Heart right ventricle (tissue), 16 donors: ENCODE results near the gene PRKN. TPM values are rescaled to one million over a fixed set of nuclear protein-coding genes. Genes with fewer than 3 reads are reported as not detected.

ENCODE experiments used
- ATAC-seq, 8 donors: fragments of 200-7000 bp; cut with Tn5 transposase; one replicate each; pipeline ENCODE4 v1.9.1; 2020; ENCODE audit warnings: mild to moderate bottlenecking in 8 of 8, moderate library complexity in 8 of 8, moderate number of reproducible peaks in 1 of 8
- DNase-seq, 2 donors: peaks; one replicate each; pipeline ENCODE4 v3.0.0-alpha.2; 2020
- H3K27ac ChIP-seq, 10 donors: fragments of 200-600 bp; sonication (generic) in 2 of 10; one replicate each; pipeline versions ENCODE4 v1.5.0 to v1.8.0; 2020 to 2022; ENCODE audit warnings: mild to moderate bottlenecking in 3 of 10
- H3K27me3 ChIP-seq, 7 donors: fragments of 200-600 bp; one replicate each; pipeline ENCODE4 v1.8.0; 2021 to 2022; ENCODE audit warnings: mild to moderate bottlenecking in 2 of 7
- H3K36me3 ChIP-seq, 9 donors: fragments of 200-600 bp; sonication (generic) in 1 of 9; one replicate each; pipeline versions ENCODE4 v1.5.0 to v1.8.0; 2020 to 2022; ENCODE audit warnings: mild to moderate bottlenecking in 2 of 9
- H3K4me1 ChIP-seq, 9 donors: fragments of 200-600 bp; sonication (generic) in 1 of 9; one replicate each; pipeline versions ENCODE4 v1.5.0 to v1.8.0; 2020 to 2022; ENCODE audit warnings: mild to moderate bottlenecking in 4 of 9
- H3K4me3 ChIP-seq, 10 donors: fragments of 200-600 bp; sonication (generic) in 2 of 10; one replicate each; pipeline versions ENCODE4 v1.5.0 to v1.8.0; 2020 to 2022; ENCODE audit warnings: mild to moderate bottlenecking in 7 of 10, moderate library complexity in 2 of 10
- H3K9me3 ChIP-seq, 11 donors: fragments of 200-600 bp in 10 of 11; sonication (generic) in 2 of 11; one replicate each; pipeline versions ENCODE4 v1.5.0 to v1.8.0; 2013 to 2022; ENCODE audit warnings: mild to moderate bottlenecking in 2 of 11, control low read depth in 1 of 11, moderate library complexity in 1 of 11
- WGBS, 2 donors: extraction: QIAGEN DNeasy Blood & Tissue Kit; methylation state at CpG; one replicate each; pipeline ENCODE4 v1.1.7; 2013; ENCODE audit warnings: inconsistent platforms in 1 of 2; 5-methylcytosine and 5-hydroxymethylcytosine counted together
- intact Hi-C, 10 donors: fragments of 100-400 bp; cut with DNase I; formaldehyde crosslinking; loops; one replicate each; pipeline versions ENCODE4 v1.11.1 to v1.14.2; 2022
- polyA plus RNA-seq, 2 donors: library from polyadenylated mRNA; stranded (reverse); fragments of 200-250 nt; gene quantifications; one replicate each; pipeline ENCODE4 v1.2.3, GENCODE V29; 2013
- total RNA-seq, 10 donors: library from RNA; stranded (reverse); fragmentation: NEBNext Ultra II Directional in 3 of 10; extraction: Animal tissue kit (Norgen Biotek cat#: 25700) in 3 of 10; gene quantifications; one replicate each; pipeline versions ENCODE4 v1.2.1 to v1.2.4, GENCODE V29; 2021 to 2023
- TF ChIP-seq, protein P1 (sequence below), 9 donors: fragments of 200-600 bp; sonication (generic) in 2 of 9; IDR thresholded peaks; one replicate each; pipeline versions ENCODE4 v1.5.0 to v1.8.0; 2021 to 2022; ENCODE audit warnings: antibody characterized with exemption in 9 of 9, mild to moderate bottlenecking in 5 of 9, moderate library complexity in 1 of 9
- donor health status: Arrhythmogenic right ventricular cardiomyopathy.
- donor health status: ischemic (EF 13 %, LVEDD 7.1; RV severe dilation, severe dysfunction).
- donor health status: healthy with polysubstance abuse.
- donor health status: DM: no; HTN: yes; CAD: no.
- donor health status: DM: no; HTN: no; CAD: no.
- donor health status: ischemic (EF 25% LVEDD 6.9; RV normal size, moderate dysfunction).
- donor health status: ischemic (EF 25% LVEDD 5.7; RV mildly dilated, moderate dysfunction).
- donor health status: healthy.
- donor health status: DM: yes; HTN: yes; CAD: no.
- donor health status: Ischemic cardiomyopathy.
- donor health status: ischemic (EF 35%, LVEDD 5.7; RV mildly dilated, moderate dysfunction).
- donor health status: nonischemic (EF 11% LVEDD 7.7; RV severe dilation, severe dysfunction).
- donor health status: DM: yes; HTN: yes; CAD: no.
- donor health status: PGD.
- donor health status: ischemic (EF 29% LVEDD 5.4; RV normal size, mild dysfunction).
- donor health status: nonischemic (EF 23%, LVEDD 6.1; RV moderate dilation, normal function).

The PRKN gene
- total and polyA plus RNA-seq, 12 donors, result 2.3 to 27.7 (median 26.3) TPM

DNA sequence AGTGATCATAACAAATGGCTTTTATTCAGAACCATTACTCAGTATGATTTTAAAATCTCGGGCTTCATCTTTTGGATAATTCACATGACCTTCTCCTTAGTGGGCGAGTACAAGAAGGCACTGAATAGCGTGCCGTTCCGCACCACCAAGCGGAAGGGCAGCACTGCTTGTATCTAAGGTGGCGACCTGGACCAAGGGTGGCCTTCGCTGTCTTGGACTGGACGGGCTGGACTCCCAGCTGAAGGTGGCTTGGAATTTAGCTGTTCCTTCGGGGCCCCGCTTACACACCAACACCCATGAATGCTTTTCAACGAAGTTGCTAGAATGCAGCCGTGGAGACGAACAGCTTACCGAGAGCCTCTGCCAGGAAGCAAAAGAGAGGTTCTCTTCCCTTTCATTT, 1285.1 kb downstream of the PRKN start:
- H3K36me3 ChIP-seq, result no peaks in the 10 kb centered on the region
- no peak overlapping the region for H3K27ac ChIP-seq
- peaks cover 0 to 32% (median 11%) of the 10 kb centered on the region in 9 donors for H3K4me1 ChIP-seq
- no peaks in the 10 kb centered on the region for H3K27me3 ChIP-seq
- TF ChIP-seq, protein P1, sequence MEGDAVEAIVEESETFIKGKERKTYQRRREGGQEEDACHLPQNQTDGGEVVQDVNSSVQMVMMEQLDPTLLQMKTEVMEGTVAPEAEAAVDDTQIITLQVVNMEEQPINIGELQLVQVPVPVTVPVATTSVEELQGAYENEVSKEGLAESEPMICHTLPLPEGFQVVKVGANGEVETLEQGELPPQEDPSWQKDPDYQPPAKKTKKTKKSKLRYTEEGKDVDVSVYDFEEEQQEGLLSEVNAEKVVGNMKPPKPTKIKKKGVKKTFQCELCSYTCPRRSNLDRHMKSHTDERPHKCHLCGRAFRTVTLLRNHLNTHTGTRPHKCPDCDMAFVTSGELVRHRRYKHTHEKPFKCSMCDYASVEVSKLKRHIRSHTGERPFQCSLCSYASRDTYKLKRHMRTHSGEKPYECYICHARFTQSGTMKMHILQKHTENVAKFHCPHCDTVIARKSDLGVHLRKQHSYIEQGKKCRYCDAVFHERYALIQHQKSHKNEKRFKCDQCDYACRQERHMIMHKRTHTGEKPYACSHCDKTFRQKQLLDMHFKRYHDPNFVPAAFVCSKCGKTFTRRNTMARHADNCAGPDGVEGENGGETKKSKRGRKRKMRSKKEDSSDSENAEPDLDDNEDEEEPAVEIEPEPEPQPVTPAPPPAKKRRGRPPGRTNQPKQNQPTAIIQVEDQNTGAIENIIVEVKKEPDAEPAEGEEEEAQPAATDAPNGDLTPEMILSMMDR (IDR thresholded peaks at IDR 0.05), result no peak
- 80 to 86% methylated on average over 15 of the region's 15 CpGs for WGBS, 2 donors
- ATAC-seq (no peak), DNase-seq (no peak)
- H3K9me3 ChIP-seq, result no peaks in the 10 kb centered on the region
- intact Hi-C loops, result loop anchor here in 1 of 10 donors (5.0 kb wide), 1 partner anchor 40 kb away; no protein-coding TSS in a partner anchor
- no peak overlapping the region for H3K4me3 ChIP-seq

DNA sequence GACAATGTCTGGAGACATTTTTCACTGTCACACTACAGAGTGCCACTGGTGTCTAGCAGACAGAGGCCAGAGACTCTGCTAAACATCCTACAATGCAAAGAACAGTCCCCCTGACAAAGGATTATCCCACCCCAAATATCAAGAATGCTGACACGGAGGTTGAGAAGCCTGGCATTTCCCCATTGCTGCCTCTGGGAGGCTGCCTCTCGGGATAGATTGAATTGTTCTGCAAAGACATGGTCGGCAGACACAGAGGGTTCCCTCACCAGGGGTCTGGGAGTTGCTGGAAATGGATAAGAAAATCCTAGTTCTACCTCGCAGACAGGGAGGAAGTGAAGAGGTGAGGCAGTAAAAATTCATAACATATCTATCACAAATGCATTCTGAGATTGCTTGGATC, 1287.3 kb downstream of the PRKN start:
- Histone ChIP-seq H3K27ac (peak overlapping the region in 1 of 10 donors; percentile 67), H3K4me3 (no peak overlapping the region), H3K36me3 (no peaks in the 10 kb centered on the region), H3K4me1 (peaks cover 0 to 43% (median 14%) of the 10 kb centered on the region in 9 donors), H3K27me3 (no peaks in the 10 kb centered on the region), H3K9me3 (no peaks in the 10 kb centered on the region)
- 90 to 93% methylated on average over 4 of the region's 4 CpGs for WGBS, 2 donors
- intact Hi-C loops, result loop anchor here in 1 of 10 donors (5.0 kb wide), 1 partner anchor 42 kb away; no protein-coding TSS in a partner anchor
- DNase-seq (no peak), ATAC-seq (no peak)
- TF ChIP-seq, protein P1 (IDR thresholded peaks at IDR 0.05), result no peak

DNA sequence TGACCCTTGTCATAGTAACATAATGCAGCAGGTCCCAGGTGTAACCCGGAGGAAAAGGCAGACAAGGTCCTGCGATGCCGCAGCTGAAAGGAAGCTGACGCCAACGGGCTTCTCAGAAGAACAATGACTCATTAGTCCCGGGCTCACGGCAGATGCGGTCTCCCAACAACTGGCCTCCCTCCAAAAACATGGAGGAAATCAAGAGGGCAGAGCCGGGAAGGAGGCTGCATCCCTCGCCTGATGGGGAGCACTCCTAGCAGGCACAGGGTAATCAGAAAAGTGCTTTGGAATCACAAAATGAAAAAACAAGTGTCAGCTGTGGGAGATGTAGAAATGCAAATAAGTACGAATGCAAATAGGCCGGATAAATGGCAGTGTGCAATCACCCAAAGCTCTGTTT, 1288.5 kb downstream of the PRKN start:
- intact Hi-C loops, result loop anchor here in 2 of 10 donors (5.0 kb wide), 2 partner anchors 43 to 53 kb away; no protein-coding TSS in a partner anchor
- H3K27ac ChIP-seq, result peak overlapping the region in 8 of 10 donors; percentile 26 to 81 (median 68)
- peak; percentile 37 to 85 (median 64) for ATAC-seq

DNA sequence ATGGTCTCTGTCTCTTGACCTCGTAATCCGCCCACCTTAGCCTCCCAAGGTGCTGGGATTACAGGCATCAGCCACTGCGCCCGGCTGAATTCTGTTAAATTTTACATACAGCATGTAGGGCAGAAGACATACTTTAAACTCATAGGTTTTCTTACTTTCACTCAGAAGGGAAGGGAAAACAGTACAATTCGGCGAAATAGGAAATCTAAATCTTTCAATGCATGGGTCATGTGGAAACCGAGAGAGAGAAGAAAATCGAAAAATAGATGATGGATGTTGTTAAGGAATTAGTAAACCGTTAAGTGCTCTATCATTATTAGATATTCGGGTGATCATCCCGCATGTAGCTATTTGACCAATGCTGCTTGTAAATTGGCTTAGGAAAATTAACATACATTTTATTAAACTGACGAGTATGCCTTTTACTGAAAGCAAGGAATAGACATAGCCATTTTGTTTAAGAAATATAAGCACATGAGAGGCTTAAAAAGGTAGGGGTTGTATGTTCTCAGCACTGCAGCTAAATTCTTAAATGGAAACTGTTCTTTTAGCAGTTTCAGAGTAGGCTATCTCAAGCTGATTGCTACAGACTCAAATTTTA, 1289.0 kb downstream of the PRKN start:
- DNase-seq, result no peak
- peaks cover 2 to 46% (median 21%) of the 10 kb centered on the region in 9 donors for H3K4me1 ChIP-seq
- intact Hi-C loops, result loop anchor here in 2 of 10 donors (5.0 kb wide), 2 partner anchors 44 to 54 kb away; no protein-coding TSS in a partner anchor
- H3K27ac ChIP-seq, result peak overlapping the region in 8 of 10 donors; percentile 26 to 81 (median 64)
- no peak for ATAC-seq
- H3K9me3 ChIP-seq, result no peaks in the 10 kb centered on the region
- H3K36me3 ChIP-seq, result no peaks in the 10 kb centered on the region
- TF ChIP-seq, protein P1 (IDR thresholded peaks at IDR 0.05), result no peak
- peak overlapping the region in 5 of 10 donors; percentile 31 to 46 (median 37) for H3K4me3 ChIP-seq
- WGBS, 2 donors, result 88 to 94% methylated on average over 12 of the region's 12 CpGs
- H3K27me3 ChIP-seq, result no peaks in the 10 kb centered on the region

More for the DNA sequence above, 1288.5 kb downstream of the PRKN start:
- H3K36me3 ChIP-seq, result no peaks in the 10 kb centered on the region
- no peaks in the 10 kb centered on the region for H3K9me3 ChIP-seq
- no peaks in the 10 kb centered on the region for H3K27me3 ChIP-seq
- H3K4me1 ChIP-seq, result peaks cover 2 to 48% (median 22%) of the 10 kb centered on the region in 9 donors
- TF ChIP-seq, protein P1 (IDR thresholded peaks at IDR 0.05), result no peak
- peak overlapping the region in 7 of 10 donors; percentile 1 to 46 (median 37) for H3K4me3 ChIP-seq
- 38 to 52% methylated on average over 12 of the region's 12 CpGs for WGBS, 2 donors
- peak; percentile 48 to 88 for DNase-seq
